Motor neuron (in vitro differentiated cells): ENCODE measurements around the gene RTN4R. TPM values are rescaled to one million over a fixed set of nuclear protein-coding genes. Genes with fewer than 3 reads are reported as not detected.

Source experiments
- ATAC-seq, 8 experiments: fragments of 200-7000 bp; cut with Tn5 transposase; replicated peaks in 6 of 8; 2 replicates each; pipeline ENCODE4 v1.8.0; 2021; ENCODE audit warnings: mild to moderate bottlenecking in 8 of 8, moderate library complexity in 8 of 8
- H3K27ac ChIP-seq, 2 donors: fragments of 250-450 bp; sonication (Bioruptor Pico); 2 replicates each; pipeline ENCODE4 v1.9.0; 2021; ENCODE audit warnings: antibody characterized with exemption in 2 of 2, mild to moderate bottlenecking in 2 of 2, moderate library complexity in 1 of 2
- H3K4me1 ChIP-seq, 2 donors: fragments of 250-450 bp; sonication (Bioruptor Pico); replicated peaks in 1 of 2; 2 replicates each; pipeline ENCODE4 v1.6.1; 2021; ENCODE audit warnings: antibody characterized with exemption in 2 of 2, mild to moderate bottlenecking in 2 of 2, moderate library complexity in 1 of 2
- H3K4me3 ChIP-seq, 5 donors: fragments of 250-450 bp; sonication (Bioruptor Pico); 2 replicates each; pipeline ENCODE4 v1.9.0; 2021; ENCODE audit warnings: antibody characterized with exemption in 5 of 5, mild to moderate bottlenecking in 5 of 5, moderate library complexity in 4 of 5
- WGBS, 10 experiments: fragments of 450-650 bp; shearing (Covaris generic); methylation state at CpG; one replicate each; pipeline ENCODE4 v1.0.0; 2022; 5-methylcytosine and 5-hydroxymethylcytosine counted together
- in situ Hi-C, 9 experiments: fragments of 400-800 bp; cut with MboI; loops; one replicate each; pipeline ENCODE4 v1.15.0; 2021; ENCODE audit warnings: low sequenced_read_pairs in 9 of 9, low pct_unique_long_range_greater_than_20kb in 2 of 9; ENCODE audit not compliant: unreplicated experiment in 9 of 9
- total RNA-seq, 8 experiments: library from RNA; unstranded; fragments of 300-600 nt; gene quantifications; 2 replicates each; pipeline versions ENCODE4 v1.2.3 to v1.2.4, GENCODE V29; 2022

Gene RTN4R
- total RNA-seq, 8 experiments from 2014 or later: 1.0 to 17.7 (median 6.3) TPM

DNA sequence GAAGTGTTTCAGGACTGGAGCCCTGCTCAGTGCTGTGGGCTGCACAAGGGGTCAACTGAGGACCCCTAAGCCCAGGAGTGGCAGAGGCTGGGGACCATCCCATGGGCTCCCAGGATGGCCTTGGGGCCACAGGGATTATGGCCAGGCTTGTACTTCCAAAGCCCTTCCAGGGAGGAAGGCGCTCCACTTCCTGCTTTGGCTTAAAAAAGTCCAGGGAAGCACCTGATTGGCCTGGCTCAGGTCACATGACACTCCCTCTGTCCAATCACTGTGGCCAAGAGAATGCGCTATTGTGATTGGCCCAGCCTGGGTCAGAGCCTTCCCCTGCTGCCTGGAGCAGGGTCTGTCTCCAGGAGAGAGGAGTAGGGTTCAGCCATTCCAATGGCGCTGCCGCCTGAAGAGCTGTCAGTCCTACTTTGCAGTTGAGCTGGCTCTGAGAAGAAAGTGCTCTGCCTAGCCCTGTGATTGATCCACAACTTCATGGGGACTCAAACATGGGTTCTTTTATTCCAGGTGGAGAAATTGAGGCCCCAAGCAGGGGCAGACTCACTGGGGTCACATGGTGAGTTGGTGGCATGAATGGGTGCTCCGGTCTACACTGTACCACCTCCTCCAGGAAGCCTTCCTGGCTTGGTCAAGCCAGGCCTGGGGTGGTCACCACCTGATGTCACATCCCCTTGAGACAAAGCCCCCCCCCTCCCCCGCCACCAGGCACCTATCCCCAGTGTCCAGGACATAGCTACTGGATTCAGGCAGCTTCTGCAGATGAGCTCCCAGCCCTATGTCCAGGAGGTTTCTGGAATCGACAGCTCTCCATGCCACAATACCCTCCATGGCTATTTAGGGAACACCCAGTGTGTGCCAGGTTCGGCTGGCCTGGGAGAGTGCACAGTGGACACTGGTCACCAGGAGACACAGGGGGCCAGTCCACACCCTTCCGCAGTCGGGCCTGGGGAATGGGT is 48.2 kb downstream of the RTN4R start:
- peaks cover 35 to 56% of the 10 kb centered on the region in 2 donors for H3K4me1 ChIP-seq
- H3K27ac ChIP-seq: no peak overlapping the region
- H3K4me3 ChIP-seq: no peak overlapping the region
- in situ Hi-C loops: no loop called here
- 81 to 100% (median 96%) methylated on average over 1 to 5 of the region's 10 CpGs; no CpG with 5 or more reads in 4 of the 10 experiments for WGBS, 10 experiments
- peak in 1 of 8 experiments; percentile 35 for ATAC-seq

DNA sequence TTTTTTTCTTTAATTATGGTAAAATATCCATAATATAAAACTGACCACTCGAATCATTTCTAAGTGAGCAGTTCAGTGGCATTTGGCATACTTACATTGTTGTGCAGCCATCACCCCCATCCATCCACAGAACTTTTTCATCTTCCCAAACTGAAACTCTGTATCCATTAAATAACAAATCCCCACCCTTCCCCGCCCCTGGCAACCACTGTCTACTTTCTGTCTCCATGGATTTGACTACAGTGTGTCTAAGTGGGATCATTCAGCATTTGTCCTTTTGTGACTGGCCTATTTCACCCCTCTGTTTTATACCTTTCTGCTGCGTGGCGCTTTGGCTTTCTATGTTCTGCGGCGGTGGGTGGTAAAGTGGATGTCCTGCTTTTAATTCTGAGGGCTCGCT is 49.1 kb downstream of the RTN4R start:
- H3K4me1 ChIP-seq: peaks cover 29 to 53% of the 10 kb centered on the region in 2 donors
- peak in 3 of 8 experiments; percentile 9 to 60 (median 23) for ATAC-seq
- 0 to 100% (median 82%) methylated on average over 1 to 5 of the region's 7 CpGs; no CpG with 5 or more reads in 1 of the 10 experiments for WGBS, 10 experiments
- no peak overlapping the region for H3K4me3 ChIP-seq
- no peak overlapping the region for H3K27ac ChIP-seq
- in situ Hi-C loops: no loop called here

DNA sequence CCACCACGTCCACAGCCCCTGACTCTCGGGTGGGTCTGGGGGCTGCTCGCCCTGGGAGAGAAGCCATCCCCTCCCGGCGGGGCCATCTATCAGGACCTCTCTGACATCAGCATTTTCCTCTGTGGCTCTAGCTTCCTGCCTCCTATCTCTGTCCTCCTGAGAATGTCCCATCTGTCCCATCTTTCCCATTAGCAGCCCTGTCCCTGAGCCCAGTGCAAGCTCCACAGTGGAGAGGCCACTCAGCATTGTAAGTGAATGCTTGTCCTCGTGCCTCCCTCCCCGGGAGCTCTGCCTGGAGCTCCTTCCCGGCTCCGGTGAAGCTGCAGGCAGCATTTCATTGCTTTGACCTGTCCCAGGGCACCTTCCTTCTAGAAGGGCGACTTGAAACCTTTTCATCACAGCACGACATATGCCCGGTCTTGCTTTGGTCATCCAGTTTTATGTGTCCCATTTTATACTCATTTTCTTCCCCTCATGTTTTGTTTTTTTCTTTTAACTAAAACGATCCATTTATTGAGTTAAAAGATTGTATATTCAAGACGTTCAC is 49.7 kb downstream of the RTN4R start:
- in situ Hi-C loops: no loop called here
- Histone ChIP-seq H3K4me3 (no peak overlapping the region), H3K4me1 (peaks cover 28 to 53% of the 10 kb centered on the region in 2 donors), H3K27ac (peak overlapping the region; percentile 10 to 20)
- ATAC-seq: peak in 5 of 8 experiments; percentile 44 to 79 (median 74)
- 14 to 93% (median 51%) methylated on average over 2 to 10 of the region's 14 CpGs for WGBS, 10 experiments

DNA sequence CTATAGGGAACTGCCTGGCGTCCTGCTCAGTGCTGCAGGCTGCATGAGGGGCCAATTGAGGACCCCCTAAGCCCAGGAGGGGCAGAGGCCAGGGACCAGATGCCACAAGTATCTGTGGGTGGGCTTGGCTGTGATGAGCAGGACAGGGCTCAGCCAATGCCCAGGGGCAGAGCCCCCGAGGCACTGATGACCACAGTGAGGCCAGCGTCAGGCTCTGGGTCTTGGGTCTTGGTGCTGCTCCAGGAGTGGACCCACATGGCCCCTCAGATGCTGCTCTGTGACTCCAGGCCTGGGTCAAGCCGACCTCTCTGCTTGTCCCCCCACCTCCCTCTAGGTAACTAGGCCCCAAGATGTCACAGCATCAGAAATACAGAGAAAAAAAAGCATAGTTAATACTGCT is 50.6 kb downstream of the RTN4R start:
- WGBS, 10 experiments: 40 to 80% (median 70%) methylated on average over 1 to 2 of the region's 4 CpGs; no CpG with 5 or more reads in 6 of the 10 experiments
- Histone ChIP-seq H3K4me3 (no peak overlapping the region), H3K4me1 (peaks cover 19 to 48% of the 10 kb centered on the region in 2 donors), H3K27ac (no peak overlapping the region)
- no peak for ATAC-seq
- in situ Hi-C loops: no loop called here

DNA sequence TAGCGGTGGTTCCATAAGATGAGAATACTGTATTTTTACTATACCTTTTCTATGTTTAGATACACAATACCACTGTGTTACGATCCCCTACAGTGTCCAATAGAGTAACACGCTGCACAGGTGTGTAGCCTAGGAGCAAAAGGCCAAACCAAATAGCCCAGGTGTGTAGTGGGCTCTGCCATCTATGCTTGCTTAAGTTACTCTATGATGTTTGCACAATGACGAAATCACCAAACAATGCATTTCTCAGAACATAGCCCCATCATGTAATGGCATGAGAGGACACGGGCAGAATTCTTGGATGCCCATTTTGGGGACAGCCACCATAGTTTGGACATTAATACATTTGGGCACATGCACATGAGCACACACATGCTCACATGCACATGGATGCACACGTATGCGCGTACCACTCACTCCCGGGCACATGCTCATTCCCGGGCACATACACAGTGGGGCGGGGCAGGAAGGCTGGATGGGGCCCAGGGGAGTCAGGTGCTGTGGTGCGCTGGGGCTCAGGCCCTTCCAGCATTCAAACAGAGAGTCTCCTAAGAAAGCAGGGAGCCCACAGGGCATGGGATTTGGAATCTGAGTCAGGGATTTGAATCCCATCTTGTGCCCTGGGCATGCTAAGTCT is 51.1 kb downstream of the RTN4R start:
- peaks cover 19 to 43% of the 10 kb centered on the region in 2 donors for H3K4me1 ChIP-seq
- ATAC-seq: no peak
- H3K27ac ChIP-seq: no peak overlapping the region
- in situ Hi-C loops: no loop called here
- 70 to 100% (median 87%) methylated on average over 1 to 6 of the region's 12 CpGs; no CpG with 5 or more reads in 3 of the 10 experiments for WGBS, 10 experiments
- no peak overlapping the region for H3K4me3 ChIP-seq

DNA sequence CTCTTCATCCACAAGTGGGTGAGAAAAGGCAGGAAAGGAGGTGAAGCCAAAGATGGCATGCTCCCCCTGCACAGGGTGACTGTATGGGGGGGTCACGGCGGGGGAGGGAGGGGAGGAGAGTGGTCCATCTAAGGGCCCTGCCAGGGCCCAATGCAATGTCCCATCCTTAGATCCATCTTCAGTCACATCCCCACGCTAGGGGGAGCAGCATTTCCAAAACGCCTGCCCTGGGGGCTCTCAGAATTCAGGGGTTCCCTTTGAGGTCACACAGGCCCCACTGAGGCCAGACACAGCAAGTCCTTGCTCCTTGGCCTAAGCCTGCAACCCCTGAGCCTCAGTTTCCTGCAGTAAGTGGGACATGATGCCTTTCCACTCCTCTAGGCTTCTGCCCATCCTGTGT is 52.4 kb downstream of the RTN4R start:
- ATAC-seq: no peak
- Histone ChIP-seq H3K4me1 (peaks cover 25 to 44% of the 10 kb centered on the region in 2 donors), H3K4me3 (no peak overlapping the region), H3K27ac (no peak overlapping the region)
- no CpG with 5 or more reads among the region's 4 CpGs for WGBS, 10 experiments
- in situ Hi-C loops: no loop called here

DNA sequence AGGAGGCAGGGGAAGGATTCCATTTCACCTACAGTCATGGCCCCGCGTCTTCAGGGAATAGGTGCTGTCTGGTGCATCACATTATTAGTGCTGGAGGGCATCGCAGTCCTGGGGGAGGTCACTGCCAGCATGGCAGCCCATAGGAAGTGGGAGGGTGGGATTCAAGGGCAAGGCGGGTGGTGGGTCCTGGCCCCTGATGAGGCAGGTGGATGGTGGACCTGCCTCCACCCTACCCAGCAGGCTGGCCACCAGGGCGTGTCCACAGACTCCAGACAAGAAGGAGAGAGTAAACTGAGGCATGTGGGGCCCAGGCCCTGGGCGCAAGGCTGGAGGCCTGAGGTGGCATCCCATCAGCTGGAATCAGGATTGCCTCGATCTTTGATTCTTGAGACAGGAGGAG is 53.3 kb downstream of the RTN4R start:
- no peak overlapping the region for H3K27ac ChIP-seq
- H3K4me1 ChIP-seq: peaks cover 25 to 43% of the 10 kb centered on the region in 2 donors
- H3K4me3 ChIP-seq: no peak overlapping the region
- in situ Hi-C loops: no loop called here
- no peak for ATAC-seq
- WGBS, 10 experiments: 30 to 73% (median 60%) methylated on average over 1 to 3 of the region's 7 CpGs; no CpG with 5 or more reads in 7 of the 10 experiments

DNA sequence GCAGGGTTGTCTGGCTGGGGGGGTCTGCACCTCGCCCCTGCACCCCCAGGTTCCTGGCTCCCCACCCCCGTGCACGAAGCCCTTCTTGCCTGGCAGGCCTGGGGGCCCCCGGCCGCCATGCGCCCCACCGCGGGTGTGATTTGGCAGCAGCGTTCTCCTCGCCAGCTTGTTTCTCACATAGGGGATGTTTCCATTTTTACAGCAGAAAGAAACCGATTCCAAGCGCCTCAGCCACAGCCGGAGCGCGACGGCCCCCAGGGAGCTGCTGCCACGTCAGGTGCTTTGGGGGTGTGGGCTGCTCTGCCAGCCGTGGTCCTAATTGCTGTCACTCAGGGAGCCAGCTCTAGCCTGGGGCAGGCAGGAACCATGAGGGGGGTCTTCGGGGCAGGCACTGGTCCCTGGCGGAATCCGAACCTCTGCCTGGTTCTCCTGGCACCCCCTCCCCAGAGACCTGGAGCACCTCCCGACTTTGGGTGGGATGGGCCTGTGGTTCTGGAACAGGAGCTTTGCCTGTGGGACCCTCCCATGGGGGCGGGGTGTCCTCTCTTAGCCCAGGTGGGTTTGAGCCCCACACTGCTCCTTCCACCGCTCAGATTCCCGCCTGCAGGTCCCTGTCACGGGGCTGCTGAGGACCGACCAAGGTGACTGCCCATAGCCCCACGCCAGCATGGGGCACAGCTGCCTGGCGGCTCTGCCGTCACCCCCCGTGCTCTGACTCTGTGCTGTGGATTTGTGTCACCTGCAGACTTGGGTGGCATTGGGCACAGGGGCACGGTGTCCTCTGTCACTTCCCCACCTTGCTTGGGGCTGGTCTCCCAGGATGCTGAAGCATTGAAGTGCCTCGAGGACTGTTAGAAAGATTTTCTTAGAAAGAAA is 54.0 kb downstream of the RTN4R start:
- Histone ChIP-seq H3K4me3 (no peak overlapping the region), H3K4me1 (peaks cover 20 to 38% of the 10 kb centered on the region in 2 donors), H3K27ac (no peak overlapping the region)
- in situ Hi-C loops: no loop called here
- whole genome bisulfite sequencing, 10 experiments: 40 to 83% (median 63%) methylated on average over 1 to 12 of the region's 33 CpGs; no CpG with 5 or more reads in 5 of the 10 experiments
- peak in 3 of 8 experiments; percentile 21 to 36 (median 34) for ATAC-seq

DNA sequence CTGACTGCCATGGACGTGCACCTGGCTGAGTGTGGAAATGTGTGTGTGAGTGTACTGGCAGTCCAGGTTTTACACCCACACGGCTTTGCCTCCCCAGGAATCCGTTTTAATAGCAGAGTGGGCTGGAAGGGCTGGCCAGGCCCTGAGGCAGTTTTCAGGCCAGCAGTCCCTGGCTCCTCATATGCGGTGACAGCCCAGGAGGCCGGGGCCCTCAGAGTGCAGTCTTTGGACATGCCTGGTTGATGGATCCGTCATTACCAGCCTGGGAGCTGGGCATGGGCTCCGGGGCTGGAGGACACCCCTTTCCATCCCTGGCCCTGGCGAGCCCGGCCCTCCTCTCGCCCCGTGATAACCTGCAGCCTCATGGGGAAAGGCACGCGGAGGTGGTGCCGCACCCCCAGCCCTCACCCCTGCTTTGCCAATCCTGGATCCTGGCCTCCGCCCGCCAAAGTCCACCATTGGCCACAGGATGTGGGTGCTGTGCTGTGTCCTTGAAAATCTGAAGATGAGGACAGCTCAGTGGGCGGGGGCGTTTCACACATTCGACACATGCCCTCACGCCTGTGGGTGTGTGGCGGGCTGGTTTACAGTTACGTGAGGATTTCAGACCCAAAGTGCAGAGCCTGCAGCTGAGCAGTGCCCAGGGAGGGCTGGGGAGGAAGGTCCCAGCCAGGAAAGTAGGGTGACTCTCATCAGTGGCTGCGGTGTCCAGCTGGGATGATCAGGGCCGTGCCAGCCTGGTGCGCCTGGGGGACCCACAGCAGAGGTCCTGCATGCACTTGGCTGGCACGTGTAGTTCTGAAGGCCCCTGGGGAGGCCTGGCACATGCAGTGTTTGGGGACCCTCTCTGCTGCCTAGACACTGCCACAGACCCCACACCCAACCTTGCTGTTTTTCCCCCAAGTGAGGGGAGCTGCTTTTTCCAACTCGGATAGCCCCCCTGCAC is 55.1 kb downstream of the RTN4R start:
- no peak overlapping the region for H3K4me3 ChIP-seq
- H3K4me1 ChIP-seq: peaks cover 23 to 38% of the 10 kb centered on the region in 2 donors
- 52 to 85% (median 73%) methylated on average over 1 to 7 of the region's 27 CpGs; no CpG with 5 or more reads in 4 of the 10 experiments for WGBS, 10 experiments
- in situ Hi-C loops: no loop called here
- no peak overlapping the region for H3K27ac ChIP-seq
- ATAC-seq: peak in 2 of 8 experiments; percentile 12 to 41

DNA sequence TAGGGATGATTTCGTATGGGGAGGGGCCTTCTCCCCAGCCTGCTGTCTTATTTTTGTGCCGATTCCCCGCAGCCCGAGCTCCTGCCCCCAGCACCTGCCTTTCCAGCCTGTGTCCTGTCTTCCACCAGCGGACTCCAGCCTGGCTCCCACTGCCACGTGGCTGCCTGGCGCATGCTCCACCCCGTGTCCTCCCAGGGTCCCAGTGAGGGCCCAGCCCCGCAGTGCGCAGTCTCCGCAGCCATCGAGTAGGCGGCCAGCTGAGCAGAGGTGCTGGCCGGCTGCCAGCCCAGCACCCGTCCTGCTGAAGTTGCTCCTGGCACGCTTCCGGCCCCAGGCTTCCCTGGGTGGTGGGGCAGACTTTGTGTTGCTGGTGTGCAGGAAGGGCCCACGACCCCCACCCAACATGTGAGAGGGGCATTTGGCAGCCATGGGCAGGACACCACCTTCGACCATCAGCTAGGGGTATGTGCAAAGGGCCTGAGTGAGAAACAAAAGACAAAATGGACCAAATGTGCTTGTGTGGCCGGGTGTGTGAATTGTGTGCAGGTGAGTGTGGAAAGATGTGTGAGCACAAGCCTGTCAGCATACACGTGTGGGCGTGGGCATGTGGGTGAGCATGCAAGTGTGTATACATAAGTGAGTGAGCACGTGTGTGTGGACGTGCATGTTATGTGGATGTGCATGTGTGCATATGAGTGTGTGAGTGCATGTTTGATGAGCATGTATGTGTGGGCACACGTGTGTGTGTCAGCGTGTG is 55.9 kb downstream of the RTN4R start:
- peak overlapping the region in 1 of 2 donors; percentile 51 for H3K27ac ChIP-seq
- WGBS, 10 experiments: 10 to 86% (median 66%) methylated on average over 1 to 15 of the region's 26 CpGs; no CpG with 5 or more reads in 2 of the 10 experiments
- no peak overlapping the region for H3K4me3 ChIP-seq
- peaks cover 29 to 38% of the 10 kb centered on the region in 2 donors for H3K4me1 ChIP-seq
- peak in 4 of 8 experiments; percentile 26 to 45 (median 30) for ATAC-seq
- in situ Hi-C loops: no loop called here
